CD4-positive, alpha-beta T cell treated with Interleukin-15 for 4 hours (primary cell): ENCODE measurements around the gene AKAP8L.

Source experiments
- DNase-seq: peaks from one replicate; pipeline ENCODE4 v3.0.0-alpha.2; 2020; ENCODE audit warnings: low spot score

The AKAP8L gene

GRCh38 chr19:15448778-15449619 is 30.2 kb upstream of the AKAP8L start:
- DNase-seq, result no peak

DNA sequence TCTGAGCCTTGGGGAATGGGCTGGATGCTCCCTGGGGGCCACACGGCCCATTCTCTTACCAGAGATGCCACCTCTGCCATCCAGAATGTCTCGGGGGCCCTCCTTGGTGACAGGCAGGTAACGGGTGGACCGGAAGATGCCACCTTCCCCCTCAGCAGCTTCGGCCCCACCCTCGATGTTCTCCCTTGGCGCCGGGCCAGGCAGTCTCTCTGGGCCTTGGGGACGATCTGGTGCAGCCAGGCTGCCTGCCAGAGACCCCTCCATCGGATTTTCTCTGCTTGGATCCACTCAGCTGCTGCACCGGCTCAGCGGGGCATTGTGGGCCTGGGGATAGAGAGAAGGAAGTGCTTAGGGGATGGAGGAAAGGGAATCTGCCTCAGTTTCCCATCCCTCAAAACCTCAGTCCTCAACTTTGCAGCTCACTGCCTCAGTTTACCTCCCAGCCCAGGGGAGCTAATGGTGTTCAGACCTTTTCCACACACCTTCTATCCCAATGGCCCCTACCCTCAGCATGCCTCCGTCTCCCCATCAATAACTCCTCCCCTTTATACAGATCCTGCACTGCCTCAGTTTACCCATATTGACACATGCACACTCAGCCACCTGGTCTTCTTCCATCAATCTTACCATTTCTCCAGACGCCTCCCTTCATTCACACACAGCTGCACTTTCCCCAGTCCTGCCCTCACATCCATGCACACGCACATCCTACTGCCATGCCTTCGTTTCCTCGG is 29.4 kb upstream of the AKAP8L start:
- DNase-seq, result no peak

DNA sequence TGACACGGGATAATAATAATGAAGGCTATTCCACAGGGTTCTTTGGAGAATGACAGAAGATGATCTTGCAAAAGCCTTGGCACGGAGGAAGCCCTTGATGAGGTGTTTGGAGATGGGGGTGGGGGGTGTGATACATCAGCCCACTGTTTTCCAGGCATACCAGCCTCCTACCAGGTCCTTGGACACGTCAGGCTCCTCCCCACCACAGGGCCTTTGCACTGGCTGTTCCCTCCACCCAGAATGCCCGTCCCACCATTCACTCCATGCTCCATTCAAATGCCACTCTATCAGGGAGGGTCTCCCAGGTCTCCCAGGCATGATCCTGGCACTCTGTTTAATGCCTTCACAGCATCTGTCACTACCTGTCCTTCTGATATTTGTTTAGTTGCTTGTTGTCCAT is 28.3 kb upstream of the AKAP8L start:
- no peak for DNase-seq

DNA sequence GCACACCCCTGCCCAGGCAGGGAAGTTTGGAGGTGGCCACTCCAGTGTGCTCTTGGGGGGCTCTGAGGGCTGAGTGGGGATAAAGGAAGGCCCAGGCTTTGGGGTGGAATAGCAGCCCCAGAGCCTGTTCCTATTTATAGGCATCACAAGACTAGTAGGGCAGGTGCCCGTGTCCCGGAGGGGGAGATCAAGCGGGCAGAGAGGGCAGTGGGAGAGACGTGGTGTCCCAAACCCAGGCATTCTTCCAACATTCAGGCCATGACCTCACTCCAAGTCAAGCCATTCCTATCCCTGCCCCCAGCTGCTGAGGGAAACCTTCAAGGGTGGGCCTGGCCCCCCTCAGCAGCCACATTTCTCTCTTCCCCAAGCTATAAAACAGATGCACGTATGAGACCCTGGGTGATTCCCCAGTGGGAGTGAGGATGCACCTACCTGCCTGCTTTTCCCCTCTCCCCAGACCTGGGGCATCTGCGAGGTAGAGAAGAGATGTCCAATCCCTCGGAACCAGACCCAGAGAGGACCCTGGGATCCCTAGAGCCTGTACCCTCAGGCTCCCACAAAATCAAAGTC is 27.1 kb upstream of the AKAP8L start:
- DNase-seq, result no peak

- DNase-seq, result no peak
These were observed 26.4 kb upstream of the AKAP8L start for GRCh38 chr19:15445227-15445605.

DNA sequence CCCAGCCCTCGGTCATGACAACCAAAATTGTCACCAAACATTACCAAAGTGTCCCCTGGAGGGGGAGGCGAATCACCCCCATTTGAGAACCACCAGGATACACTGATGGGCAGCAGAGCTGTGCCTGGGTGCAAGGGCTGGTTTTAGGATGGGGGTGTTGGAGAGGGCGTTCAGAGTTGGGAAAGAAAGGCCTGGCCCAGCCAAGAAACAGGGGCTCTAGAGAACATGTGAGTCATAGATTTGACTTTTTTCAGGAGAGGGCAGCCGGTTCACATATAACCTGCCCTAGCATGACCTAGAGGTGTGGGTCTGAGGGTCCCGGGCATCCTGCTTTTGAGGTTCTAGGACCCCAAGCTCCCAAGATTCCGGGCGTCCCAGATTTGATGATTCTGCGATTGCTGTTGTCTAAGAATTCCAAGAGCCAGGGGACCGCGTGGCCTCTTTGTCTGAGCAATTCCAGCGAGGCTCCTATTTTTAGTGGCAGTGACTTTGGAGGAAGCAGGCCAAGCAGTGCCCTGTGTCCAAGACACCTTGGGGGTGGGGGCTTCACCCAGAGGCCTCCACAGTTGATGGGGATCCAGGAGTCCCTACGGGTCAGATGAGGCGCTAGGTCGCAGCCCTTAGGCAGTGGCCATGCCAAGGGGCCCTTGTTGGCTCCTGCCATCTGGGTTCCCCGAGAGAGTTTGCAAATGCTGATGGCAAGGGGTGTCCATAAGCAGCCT is 25.9 kb upstream of the AKAP8L start:
- DNase-seq, result no peak

GRCh38 chr19:15443838-15444237 is 25.1 kb upstream of the AKAP8L start:
- DNase-seq, result no peak

GRCh38 chr19:15443325-15443724 is 24.5 kb upstream of the AKAP8L start:
- DNase-seq, result no peak

- DNase-seq, result no peak
These were observed 23.5 kb upstream of the AKAP8L start for GRCh38 chr19:15442142-15442920.

GRCh38 chr19:15441317-15441716 is 22.5 kb upstream of the AKAP8L start:
- no peak for DNase-seq

GRCh38 chr19:15439821-15440641 is 21.2 kb upstream of the AKAP8L start:
- DNase-seq, result no peak

GRCh38 chr19:15439078-15439799 is 20.5 kb upstream of the AKAP8L start:
- no peak for DNase-seq

GRCh38 chr19:15438577-15438976 is 19.8 kb upstream of the AKAP8L start:
- DNase-seq, result no peak

DNA sequence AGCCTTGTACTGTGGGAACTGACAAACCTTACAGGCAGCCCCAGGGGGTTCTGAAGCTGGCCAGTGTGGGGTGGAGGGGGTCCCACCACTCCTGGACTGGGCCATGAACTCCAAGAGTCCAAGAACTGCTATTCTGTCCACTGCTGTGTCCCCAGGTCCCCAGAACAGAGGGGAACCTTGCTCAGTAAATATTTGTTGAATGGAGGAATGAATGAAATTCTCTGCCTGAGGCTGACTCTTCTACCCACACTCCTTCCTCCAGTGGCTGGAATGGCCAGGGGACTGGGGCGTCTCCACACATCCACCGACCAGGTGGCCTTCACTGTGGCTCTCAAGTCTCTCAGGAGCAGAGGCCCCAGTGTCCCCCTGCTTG is 19.3 kb upstream of the AKAP8L start:
- no peak for DNase-seq

DNA sequence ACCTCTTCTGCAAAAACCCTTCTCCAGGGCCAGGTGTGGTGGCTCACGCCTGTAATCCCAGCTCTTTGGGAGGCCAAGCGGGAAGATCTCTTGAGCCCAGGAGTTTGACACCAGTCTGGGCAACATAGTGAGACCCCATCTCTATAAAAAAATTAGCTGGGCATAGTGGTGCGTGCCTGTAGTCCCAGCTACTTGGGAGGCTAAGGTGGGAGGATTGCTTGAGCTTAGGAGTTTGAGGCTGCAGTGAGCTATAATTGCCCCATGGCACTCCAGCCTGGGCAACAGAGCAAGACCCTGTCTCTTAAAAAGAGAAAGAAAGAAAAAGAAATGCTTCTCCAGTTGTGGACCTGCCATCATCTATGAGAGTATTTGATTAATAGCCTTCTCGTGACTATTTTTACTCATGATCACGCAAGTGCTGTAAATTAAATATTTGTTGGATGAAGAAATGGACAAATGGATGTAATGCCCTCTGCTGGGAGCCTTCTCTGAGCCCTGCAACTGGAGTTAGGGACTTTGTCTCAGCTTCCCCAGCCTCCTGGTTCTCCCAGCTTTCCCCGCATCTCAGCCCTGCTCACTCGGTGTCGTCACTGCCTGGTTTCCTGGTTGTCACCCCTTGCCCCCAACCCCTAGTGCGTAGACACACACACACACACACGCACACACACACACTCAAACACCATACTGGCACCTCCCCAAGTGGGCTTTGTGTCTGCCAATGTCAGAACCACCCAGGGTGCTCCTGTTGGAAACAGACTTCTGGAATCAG is 18.8 kb upstream of the AKAP8L start:
- no peak for DNase-seq

DNA sequence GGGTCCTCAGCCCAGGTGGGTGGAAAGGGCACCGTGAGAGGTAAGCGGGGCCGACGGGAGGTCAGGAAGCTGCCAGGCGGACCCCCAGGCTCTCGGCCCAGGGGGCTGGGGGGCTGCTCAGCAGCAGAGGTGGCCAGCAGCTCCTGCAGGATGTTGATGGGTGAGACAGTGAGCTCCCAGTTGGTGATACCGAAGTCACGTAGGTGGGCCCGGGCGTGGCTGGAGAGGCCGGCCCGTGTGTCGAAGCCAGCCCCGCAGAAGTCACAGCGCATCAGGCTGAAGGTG is 18.0 kb upstream of the AKAP8L start:
- no peak for DNase-seq

- no peak for DNase-seq
These were observed 17.4 kb upstream of the AKAP8L start for GRCh38 chr19:15436012-15436825.

DNA sequence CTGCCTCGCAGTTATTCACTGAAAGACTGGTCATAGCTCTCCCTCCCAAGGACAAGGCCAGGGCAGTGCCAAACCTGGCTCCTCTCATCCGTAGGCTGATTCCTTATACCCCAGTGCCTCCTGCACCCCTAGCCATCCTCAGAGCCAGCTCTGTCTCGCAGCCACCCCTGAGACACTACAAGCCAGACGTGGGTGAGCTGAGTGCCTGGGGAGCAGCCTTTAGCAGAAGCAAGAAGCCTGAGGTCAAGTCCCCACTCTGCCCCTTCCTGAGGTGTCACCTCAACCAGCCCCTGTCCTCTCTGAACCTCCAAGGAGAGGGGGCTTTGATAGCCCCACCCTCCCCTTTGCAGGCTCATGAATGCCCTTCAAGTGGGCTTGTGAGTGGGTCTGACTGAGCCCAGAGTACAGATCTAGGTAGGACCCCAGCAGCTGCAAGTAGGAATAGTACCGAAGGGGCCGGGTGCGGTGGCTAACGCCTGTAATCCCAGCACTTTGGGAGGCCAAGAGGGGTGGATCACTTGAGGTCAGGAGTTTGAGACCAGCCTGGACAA is 14.8 kb upstream of the AKAP8L start:
- DNase-seq, result no peak
